ENCODE data around the gene IFI30.

The IFI30 gene

DNA sequence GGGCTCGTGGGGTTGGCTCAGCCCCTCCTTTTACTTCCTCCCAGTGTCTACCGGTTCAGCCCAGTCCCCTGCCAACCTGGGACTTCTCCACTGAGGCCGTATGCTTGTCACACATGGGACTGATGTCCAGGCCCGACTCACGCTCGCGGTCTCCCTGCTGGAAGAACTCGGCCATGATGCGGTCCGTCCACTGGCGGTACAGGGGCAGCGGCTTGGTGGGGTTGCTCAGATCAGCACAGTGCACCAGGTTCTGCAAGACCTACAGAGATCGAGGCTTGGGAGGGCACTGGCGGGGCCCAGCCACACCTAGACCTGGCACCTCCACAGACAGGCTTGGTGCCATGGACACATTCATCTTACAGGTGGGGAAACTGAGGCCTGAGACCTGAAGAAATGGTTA is 38.1 kb downstream of the IFI30 start:
- Histone ChIP-seq H3K4me1 (ENCODE audit: control insufficient read depth, insufficient read depth, low read length, poor library complexity, severe bottlenecking) (no peaks in the 10 kb centered on the region), H3K27ac (ENCODE audit: insufficient read depth, low read length, poor library complexity, severe bottlenecking) (no peak overlapping the region), H3K4me3 (ENCODE audit: insufficient read depth, low read depth, low read length, poor library complexity, severe bottlenecking) (no peak overlapping the region), H3K36me3 (ENCODE audit: control insufficient read depth, insufficient read depth, low read length) (no peaks in the 10 kb centered on the region), H3K27me3 (replicated peaks; ENCODE audit: control insufficient read depth, insufficient read depth, low read length, poor library complexity, severe bottlenecking) (no peaks in the 10 kb centered on the region), H3K9me3 (ENCODE audit: control insufficient read depth, low read length) (no peaks in the 10 kb centered on the region)
- DNase-seq, result no peak

DNA sequence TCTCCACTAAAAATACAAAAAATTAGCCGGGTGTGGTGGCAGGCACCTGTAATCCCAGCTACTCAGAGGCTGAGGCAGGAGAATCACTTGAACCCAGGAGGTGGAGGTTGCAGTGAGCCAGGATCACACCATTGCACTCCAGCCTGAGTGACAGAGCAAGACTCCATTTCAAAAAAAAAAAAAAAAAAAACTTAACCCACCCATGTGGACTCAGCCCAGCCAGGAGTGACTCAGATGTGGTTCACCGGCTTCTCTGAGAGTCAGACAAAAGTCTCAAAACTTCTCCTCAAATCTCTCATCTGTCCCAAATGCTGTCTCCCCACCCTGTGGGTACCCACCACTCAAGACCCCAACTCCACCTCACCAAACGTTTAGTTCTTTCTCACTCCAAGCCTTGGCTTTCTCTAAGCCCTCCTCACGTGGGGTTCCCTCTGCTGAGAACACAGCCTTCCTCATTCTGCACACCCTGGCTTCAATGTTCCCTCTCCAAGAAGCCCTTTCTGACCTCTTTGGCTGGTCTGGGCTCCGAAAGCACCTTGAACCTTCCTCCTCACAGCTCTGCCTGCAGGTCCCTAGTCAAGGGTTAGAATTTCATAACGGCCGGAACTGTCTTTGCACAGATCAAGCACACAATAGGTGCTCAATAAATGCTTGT is 41.3 kb downstream of the IFI30 start:
- no peak for DNase-seq
- H3K36me3 ChIP-seq (ENCODE audit: control insufficient read depth, insufficient read depth, low read length), result no peaks in the 10 kb centered on the region
- H3K9me3 ChIP-seq (ENCODE audit: control insufficient read depth, low read length), result no peaks in the 10 kb centered on the region
- H3K4me1 ChIP-seq (ENCODE audit: control insufficient read depth, insufficient read depth, low read length, poor library complexity, severe bottlenecking), result no peaks in the 10 kb centered on the region
- H3K4me3 ChIP-seq (ENCODE audit: insufficient read depth, low read depth, low read length, poor library complexity, severe bottlenecking), result no peak overlapping the region
- no peaks in the 10 kb centered on the region for H3K27me3 ChIP-seq (replicated peaks; ENCODE audit: control insufficient read depth, insufficient read depth, low read length, poor library complexity, severe bottlenecking)
- no peak overlapping the region for H3K27ac ChIP-seq (ENCODE audit: insufficient read depth, low read length, poor library complexity, severe bottlenecking)

DNA sequence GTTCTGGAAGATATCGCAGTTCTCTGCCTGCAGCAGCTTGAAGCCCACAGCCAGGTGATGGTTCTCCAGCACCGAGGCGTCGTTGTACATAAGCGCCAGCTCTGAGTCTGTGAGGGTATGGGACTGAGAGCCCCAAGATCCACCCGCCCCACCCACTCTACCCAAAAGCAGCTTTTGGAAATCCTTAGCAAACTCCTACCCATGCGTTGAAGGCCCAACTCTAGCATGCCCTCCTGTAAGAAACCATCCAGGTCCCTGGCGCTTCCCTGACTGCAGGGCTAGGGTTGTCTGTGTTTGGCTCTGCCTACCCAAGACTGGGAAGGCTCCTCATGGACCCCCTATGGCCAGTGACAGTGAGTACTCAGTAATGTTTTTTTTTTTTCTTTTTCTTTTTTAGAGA is 43.2 kb downstream of the IFI30 start:
- Histone ChIP-seq H3K27me3 (replicated peaks; ENCODE audit: control insufficient read depth, insufficient read depth, low read length, poor library complexity, severe bottlenecking) (no peaks in the 10 kb centered on the region), H3K4me1 (ENCODE audit: control insufficient read depth, insufficient read depth, low read length, poor library complexity, severe bottlenecking) (no peaks in the 10 kb centered on the region), H3K9me3 (ENCODE audit: control insufficient read depth, low read length) (no peaks in the 10 kb centered on the region)

DNA sequence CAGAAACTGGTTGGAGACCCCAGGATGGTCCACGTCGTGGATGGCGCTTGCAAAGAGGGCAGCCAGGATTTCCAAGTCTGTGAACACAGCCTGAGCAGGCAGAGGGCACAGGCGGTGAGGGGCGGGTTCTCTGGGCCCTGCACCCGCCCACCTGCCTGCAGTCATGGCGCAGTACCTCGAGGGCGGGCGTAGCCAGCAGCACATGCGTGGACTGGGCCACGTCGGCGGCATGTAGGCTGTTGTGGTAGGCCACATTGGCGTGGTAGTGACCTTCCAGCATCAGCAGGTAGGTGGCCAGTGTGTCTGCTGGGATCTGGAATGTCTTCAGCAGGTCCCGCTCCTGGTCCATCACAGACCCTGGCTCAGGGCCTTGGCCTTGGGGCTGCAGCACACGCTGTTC is 44.5 kb downstream of the IFI30 start:
- Histone ChIP-seq H3K9me3 (ENCODE audit: control insufficient read depth, low read length) (no peaks in the 10 kb centered on the region), H3K27ac (ENCODE audit: insufficient read depth, low read length, poor library complexity, severe bottlenecking) (no peak overlapping the region), H3K4me3 (ENCODE audit: insufficient read depth, low read depth, low read length, poor library complexity, severe bottlenecking) (no peak overlapping the region), H3K4me1 (ENCODE audit: control insufficient read depth, insufficient read depth, low read length, poor library complexity, severe bottlenecking) (no peaks in the 10 kb centered on the region), H3K27me3 (replicated peaks; ENCODE audit: control insufficient read depth, insufficient read depth, low read length, poor library complexity, severe bottlenecking) (no peaks in the 10 kb centered on the region), H3K36me3 (ENCODE audit: control insufficient read depth, insufficient read depth, low read length) (no peaks in the 10 kb centered on the region)
- DNase-seq, result no peak

More for the DNA sequence above, 43.2 kb downstream of the IFI30 start:
- no peak for DNase-seq
- Histone ChIP-seq H3K4me3 (ENCODE audit: insufficient read depth, low read depth, low read length, poor library complexity, severe bottlenecking) (no peak overlapping the region), H3K27ac (ENCODE audit: insufficient read depth, low read length, poor library complexity, severe bottlenecking) (no peak overlapping the region), H3K36me3 (ENCODE audit: control insufficient read depth, insufficient read depth, low read length) (no peaks in the 10 kb centered on the region)

DNA sequence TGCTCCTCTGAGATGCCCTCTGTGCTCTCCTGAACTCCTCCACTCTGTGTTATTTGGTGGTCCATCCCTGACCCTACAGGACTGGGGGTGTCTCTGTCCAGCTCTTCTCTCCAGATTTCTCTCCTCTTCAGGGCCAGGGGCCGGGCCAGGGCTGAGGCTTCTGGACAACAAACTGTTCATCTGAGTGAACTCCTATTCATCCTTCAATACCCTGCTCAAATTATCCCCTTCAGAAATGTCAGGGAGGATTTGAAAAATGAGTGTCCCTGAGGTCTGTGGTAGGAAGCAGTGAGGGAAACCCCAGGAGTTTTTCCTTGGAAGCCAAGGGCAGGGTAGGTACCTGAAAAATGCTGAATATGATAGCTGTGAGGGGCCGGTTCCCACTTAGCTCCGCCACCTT is 45.0 kb downstream of the IFI30 start:
- no peak for DNase-seq
- no peaks in the 10 kb centered on the region for H3K27me3 ChIP-seq (replicated peaks; ENCODE audit: control insufficient read depth, insufficient read depth, low read length, poor library complexity, severe bottlenecking)
- H3K27ac ChIP-seq (ENCODE audit: insufficient read depth, low read length, poor library complexity, severe bottlenecking), result no peak overlapping the region
- H3K9me3 ChIP-seq (ENCODE audit: control insufficient read depth, low read length), result no peaks in the 10 kb centered on the region
- no peaks in the 10 kb centered on the region for H3K4me1 ChIP-seq (ENCODE audit: control insufficient read depth, insufficient read depth, low read length, poor library complexity, severe bottlenecking)
- no peaks in the 10 kb centered on the region for H3K36me3 ChIP-seq (ENCODE audit: control insufficient read depth, insufficient read depth, low read length)
- no peak overlapping the region for H3K4me3 ChIP-seq (ENCODE audit: insufficient read depth, low read depth, low read length, poor library complexity, severe bottlenecking)

DNA sequence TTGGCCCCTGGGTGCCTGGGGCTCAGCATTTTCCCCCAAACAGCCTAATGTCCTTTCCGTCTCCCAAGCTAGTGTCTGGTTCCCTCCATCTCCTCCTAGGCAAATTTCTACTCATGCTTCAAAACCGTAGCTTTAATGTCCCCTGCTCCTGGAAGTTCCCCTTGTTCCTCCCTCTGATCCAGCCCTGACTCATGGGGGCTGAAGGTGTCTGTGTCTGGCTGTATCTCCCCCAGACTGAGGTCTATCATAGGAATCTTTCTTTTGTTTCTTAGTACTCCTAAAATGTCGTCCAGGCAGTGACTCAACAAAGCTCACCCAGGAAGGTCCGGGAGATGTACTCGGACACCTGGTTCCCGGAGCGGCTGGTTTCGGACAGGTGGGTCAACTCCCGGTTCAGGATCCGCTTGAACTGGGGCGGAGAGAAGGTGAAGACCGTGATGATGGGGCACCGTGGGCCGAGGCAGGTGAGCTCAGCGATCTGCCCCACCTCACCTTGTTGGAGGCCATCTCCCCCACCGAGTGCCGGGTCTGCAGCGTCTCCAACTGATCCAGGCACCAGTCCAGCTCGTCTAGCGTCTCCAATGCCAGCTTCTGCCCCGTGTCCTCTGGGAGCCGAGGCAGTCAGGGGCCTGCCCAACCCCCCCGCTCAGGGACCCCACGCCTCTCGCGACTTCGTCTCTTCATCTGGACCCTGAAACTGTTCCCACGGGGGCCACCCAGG is 46.5 kb downstream of the IFI30 start:
- H3K36me3 ChIP-seq (ENCODE audit: control insufficient read depth, insufficient read depth, low read length), result no peaks in the 10 kb centered on the region
- H3K4me3 ChIP-seq (ENCODE audit: insufficient read depth, low read depth, low read length, poor library complexity, severe bottlenecking), result no peak overlapping the region
- peaks cover 11% of the 10 kb centered on the region for H3K4me1 ChIP-seq (ENCODE audit: control insufficient read depth, insufficient read depth, low read length, poor library complexity, severe bottlenecking)
- H3K27me3 ChIP-seq (replicated peaks; ENCODE audit: control insufficient read depth, insufficient read depth, low read length, poor library complexity, severe bottlenecking), result peaks cover 4% of the 10 kb centered on the region
- H3K27ac ChIP-seq (ENCODE audit: insufficient read depth, low read length, poor library complexity, severe bottlenecking), result no peak overlapping the region
- DNase-seq, result no peak
- H3K9me3 ChIP-seq (ENCODE audit: control insufficient read depth, low read length), result no peaks in the 10 kb centered on the region

DNA sequence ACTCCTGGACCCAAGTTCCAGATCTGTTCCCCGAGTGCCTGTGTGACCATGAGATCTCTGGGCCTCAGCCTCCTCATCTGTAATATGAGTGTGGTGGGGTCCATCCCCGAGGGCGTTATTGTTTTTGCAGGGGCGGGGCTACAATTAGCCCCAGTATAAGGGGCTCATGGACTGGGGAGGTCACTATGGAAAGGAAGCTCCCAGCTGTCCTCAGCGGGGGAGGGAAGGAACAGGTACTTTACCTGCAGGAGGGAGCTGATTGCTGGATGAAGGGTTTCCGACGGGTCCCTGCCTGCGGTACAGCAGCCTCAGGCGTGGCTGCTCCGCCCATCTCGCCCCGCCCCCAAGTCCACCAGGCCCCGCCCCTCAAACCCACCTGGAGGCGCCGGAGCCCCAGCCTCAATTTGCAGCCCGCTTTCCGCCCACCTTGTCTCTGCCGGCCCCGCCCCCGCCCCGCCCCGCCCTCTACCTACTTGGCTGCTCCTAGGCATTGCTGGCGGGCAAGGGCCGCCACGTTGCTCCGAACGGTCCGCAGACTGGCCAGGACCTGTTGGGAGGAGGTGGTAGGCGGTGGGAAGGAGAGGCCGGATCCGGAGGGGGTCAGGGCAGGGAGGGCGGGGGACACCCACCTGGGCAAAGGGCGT is 47.1 kb downstream of the IFI30 start:
- H3K4me3 ChIP-seq (ENCODE audit: insufficient read depth, low read depth, low read length, poor library complexity, severe bottlenecking), result no peak overlapping the region
- H3K9me3 ChIP-seq (ENCODE audit: control insufficient read depth, low read length), result no peaks in the 10 kb centered on the region
- H3K36me3 ChIP-seq (ENCODE audit: control insufficient read depth, insufficient read depth, low read length), result no peaks in the 10 kb centered on the region
- no peak for DNase-seq
- peaks cover 17% of the 10 kb centered on the region for H3K4me1 ChIP-seq (ENCODE audit: control insufficient read depth, insufficient read depth, low read length, poor library complexity, severe bottlenecking)
- H3K27me3 ChIP-seq (replicated peaks; ENCODE audit: control insufficient read depth, insufficient read depth, low read length, poor library complexity, severe bottlenecking), result peaks cover 11% of the 10 kb centered on the region
- no peak overlapping the region for H3K27ac ChIP-seq (ENCODE audit: insufficient read depth, low read length, poor library complexity, severe bottlenecking)

DNA sequence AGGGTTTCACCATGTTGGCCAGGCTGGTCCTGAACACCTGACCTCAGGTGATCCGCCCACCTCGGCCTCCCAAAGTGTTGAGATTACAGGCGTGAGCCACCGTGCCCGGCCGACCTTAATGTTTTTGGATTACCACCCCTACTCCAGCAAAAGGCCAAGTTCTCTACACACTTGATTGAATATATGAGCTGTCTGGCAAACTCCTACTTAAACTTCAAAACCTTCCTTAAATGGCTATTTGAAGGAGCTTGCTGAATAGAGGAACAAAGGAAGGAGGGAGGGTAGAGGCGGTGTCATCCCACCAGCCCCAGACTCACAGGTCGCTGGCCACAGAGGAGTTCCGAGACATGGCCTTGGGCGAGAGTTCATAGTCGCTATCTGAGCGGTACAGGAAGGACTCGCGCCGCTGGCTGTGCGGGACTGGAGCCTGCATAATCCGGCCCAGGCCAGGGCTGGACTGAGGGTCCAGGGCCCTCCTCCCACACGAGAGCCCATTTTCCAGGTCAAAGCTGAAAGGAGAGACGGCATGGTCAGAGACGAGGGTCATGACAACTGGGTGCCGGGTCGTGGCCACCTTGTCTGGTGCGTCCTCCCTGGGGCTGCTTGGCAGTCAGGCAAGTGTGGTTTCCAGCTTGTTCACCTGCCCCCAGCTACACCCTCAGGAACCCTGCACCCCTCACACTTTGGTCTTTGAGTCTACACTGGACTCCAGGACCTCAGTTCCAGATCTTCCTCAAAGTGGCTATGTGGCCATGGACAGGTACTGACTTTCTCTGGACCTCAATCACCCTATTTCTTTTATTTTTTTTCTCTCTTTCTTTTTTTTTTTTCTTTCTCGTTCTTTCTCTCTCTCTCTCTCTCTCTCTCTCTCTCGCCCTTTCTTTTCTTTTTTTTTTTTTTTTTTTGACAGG is 48.5 kb downstream of the IFI30 start:
- Histone ChIP-seq H3K27me3 (replicated peaks; ENCODE audit: control insufficient read depth, insufficient read depth, low read length, poor library complexity, severe bottlenecking) (peaks cover 24% of the 10 kb centered on the region), H3K4me1 (ENCODE audit: control insufficient read depth, insufficient read depth, low read length, poor library complexity, severe bottlenecking) (peaks cover 24% of the 10 kb centered on the region), H3K27ac (ENCODE audit: insufficient read depth, low read length, poor library complexity, severe bottlenecking) (no peak overlapping the region), H3K4me3 (ENCODE audit: insufficient read depth, low read depth, low read length, poor library complexity, severe bottlenecking) (no peak overlapping the region), H3K9me3 (ENCODE audit: control insufficient read depth, low read length) (no peaks in the 10 kb centered on the region), H3K36me3 (ENCODE audit: control insufficient read depth, insufficient read depth, low read length) (no peaks in the 10 kb centered on the region)
- no peak for DNase-seq

DNA sequence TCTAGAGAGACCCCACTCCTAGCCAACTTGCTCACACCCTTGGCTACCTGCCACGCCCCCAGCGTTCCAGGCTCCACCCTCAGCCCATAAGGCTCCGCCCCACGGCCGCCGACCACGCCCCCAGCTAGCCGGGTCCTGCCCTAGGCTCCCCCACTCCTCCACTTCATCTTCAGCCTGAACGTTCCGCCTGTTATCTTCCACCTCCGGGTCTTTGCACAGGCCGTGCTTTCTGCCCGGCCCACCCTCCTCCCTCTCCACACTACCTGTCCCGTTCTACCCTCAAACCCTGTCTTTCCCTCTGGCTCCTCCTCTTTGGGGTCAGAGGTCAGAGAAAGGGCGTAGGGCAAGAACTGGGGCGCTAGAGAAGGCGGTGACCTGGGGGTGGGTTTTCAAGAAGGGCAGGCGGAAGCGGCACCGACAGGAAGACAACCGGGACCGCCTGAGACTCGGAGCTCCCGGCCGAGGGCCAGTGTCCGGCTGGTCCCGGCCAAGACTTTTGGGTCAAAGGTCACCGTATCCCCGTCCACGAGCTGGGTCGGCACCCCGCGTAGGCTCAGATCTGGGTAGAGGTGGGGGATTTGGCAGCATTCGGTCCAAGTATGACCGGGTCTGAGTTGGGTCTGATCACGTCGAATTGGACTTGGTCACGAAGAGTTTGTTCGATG is 50.4 kb downstream of the IFI30 start:
- Histone ChIP-seq H3K9me3 (ENCODE audit: control insufficient read depth, low read length) (no peaks in the 10 kb centered on the region), H3K4me3 (ENCODE audit: insufficient read depth, low read depth, low read length, poor library complexity, severe bottlenecking) (peak overlapping the region; percentile 48), H3K27me3 (replicated peaks; ENCODE audit: control insufficient read depth, insufficient read depth, low read length, poor library complexity, severe bottlenecking) (peaks cover 36% of the 10 kb centered on the region), H3K27ac (ENCODE audit: insufficient read depth, low read length, poor library complexity, severe bottlenecking) (no peak overlapping the region), H3K36me3 (ENCODE audit: control insufficient read depth, insufficient read depth, low read length) (no peaks in the 10 kb centered on the region), H3K4me1 (ENCODE audit: control insufficient read depth, insufficient read depth, low read length, poor library complexity, severe bottlenecking) (peaks cover 24% of the 10 kb centered on the region)
- DNase-seq, result no peak
